Endothelial cell of umbilical vein (primary cell): ENCODE results near the gene LDHD. TPM values are rescaled to one million over a fixed set of nuclear protein-coding genes. Genes with fewer than 3 reads are reported as not detected.

ENCODE experiments used
- BruUV-seq: library from RNA; stranded (reverse); fragments of 400-500 nt; replicated peaks from 2 replicates; lab custom pipeline; 2021; lab: Mats Ljungman, UMichigan
- CTCF ChIA-PET: fragments of 300-600, 350-600 bp; sonication (Branson Sonifier 250); formaldehyde crosslinking; loops from one replicate; lab custom pipeline; 2021; ENCODE audit warnings: antibody characterized with exemption, inconsistent platforms; lab: Charles Lee
- POLR2A ChIA-PET: fragments of 300-600, 350-600 bp; sonication (Branson Sonifier 250); formaldehyde crosslinking; loops from one replicate; lab custom pipeline; 2021; ENCODE audit warnings: antibody characterized with exemption, inconsistent platforms; lab: Charles Lee
- DNase-seq: peaks from one replicate; pipeline ENCODE4 v3.0.0-alpha.2; 2011; ENCODE audit warnings: low read depth, low spot score
- FAIRE-seq: peaks from 2 replicates; lab custom pipeline; 2011; peaks lifted over from hg19 to GRCh38; lab: Jason Lieb, UNC
- H2AFZ ChIP-seq: 2 replicates; pipeline ENCODE4 v1.6.0; 2012; ENCODE audit warnings: low read depth, low read length, control low read depth, inconsistent platforms
- H3K27ac ChIP-seq: 2 replicates; pipeline ENCODE4 v1.5.1; 2011; ENCODE audit warnings: low read depth, mild to moderate bottlenecking, control low read depth, low read length, moderate library complexity; ENCODE audit not compliant: insufficient read depth
- H3K27me3 ChIP-seq, 2 experiments: 2 replicates each; pipeline versions ENCODE4 v1.6.0 to v1.6.1; 2011; ENCODE audit warnings: low read length in 2 of 2, mixed read lengths in 1 of 2; ENCODE audit not compliant: control insufficient read depth in 2 of 2, insufficient read depth in 2 of 2
- H3K36me3 ChIP-seq, 2 experiments: 2 replicates in 1 of 2; 3 replicates in 1 of 2; pipeline ENCODE4 v1.5.1; 2011; ENCODE audit warnings: low read length in 2 of 2, mild to moderate bottlenecking in 1 of 2, moderate library complexity in 1 of 2; ENCODE audit not compliant: control insufficient read depth in 2 of 2, insufficient read depth in 2 of 2; ENCODE audit errors: extremely low read depth in 1 of 2
- H3K4me1 ChIP-seq: 3 replicates; pipeline ENCODE4 v1.5.1; 2011; ENCODE audit warnings: mild to moderate bottlenecking, low read length; ENCODE audit not compliant: control insufficient read depth, insufficient read depth; ENCODE audit errors: extremely low read depth
- H3K4me2 ChIP-seq: 2 replicates; pipeline ENCODE4 v1.6.1; 2011; ENCODE audit warnings: low read length, control low read depth, mixed read lengths; ENCODE audit not compliant: insufficient read depth
- H3K4me3 ChIP-seq, 3 experiments: fragments of 200-600 bp in 1 of 3; sonication (generic), shearing (Covaris generic) in 1 of 3; replicated peaks in 1 of 3; 2 replicates each; pipeline ENCODE4 v1.5.1; 2011 to 2016; ENCODE audit warnings: control low read depth in 3 of 3, low read length in 3 of 3, mild to moderate bottlenecking in 2 of 3, inconsistent platforms in 1 of 3, low read depth in 1 of 3, moderate library complexity in 1 of 3; ENCODE audit not compliant: insufficient read depth in 1 of 3
- H3K79me2 ChIP-seq: 2 replicates; pipeline ENCODE4 v1.6.0; 2012; ENCODE audit warnings: low read length, inconsistent platforms; ENCODE audit not compliant: control insufficient read depth, insufficient read depth
- H3K9ac ChIP-seq: replicated peaks from 2 replicates; pipeline ENCODE3; 2011; ENCODE audit warnings: low read length, control low read depth; ENCODE audit not compliant: insufficient read depth; ENCODE audit errors: extremely low read depth
- H3K9me1 ChIP-seq: replicated peaks from 3 replicates; pipeline ENCODE4 v1.6.0; 2011; ENCODE audit warnings: mild to moderate bottlenecking, low read length; ENCODE audit not compliant: control insufficient read depth, insufficient read depth; ENCODE audit errors: extremely low read depth
- H3K9me3 ChIP-seq: replicated peaks from 2 replicates; pipeline ENCODE4 v1.5.1; 2012; ENCODE audit warnings: low read length, inconsistent platforms; ENCODE audit not compliant: control insufficient read depth, insufficient read depth
- H4K20me1 ChIP-seq: replicated peaks from 2 replicates; pipeline ENCODE3; 2011; ENCODE audit warnings: mild to moderate bottlenecking, low read length; ENCODE audit not compliant: control insufficient read depth, insufficient read depth; ENCODE audit errors: extremely low read depth
- EZH2 ChIP-seq: IDR thresholded peaks from 2 replicates; pipeline ENCODE4 v1.6.1; 2012; ENCODE audit warnings: borderline replicate concordance, low read depth, mild to moderate bottlenecking, moderate library complexity, low read length, inconsistent platforms; ENCODE audit not compliant: severe bottlenecking
- MYC ChIP-seq: IDR thresholded peaks from one replicate; pipeline ENCODE4 v1.6.1; 2011; ENCODE audit warnings: mild to moderate bottlenecking, low read depth, low read length
- POLR2A ChIP-seq: IDR thresholded peaks from 2 replicates; pipeline ENCODE4 v1.6.1; 2012; ENCODE audit warnings: low read depth, mild to moderate bottlenecking, control low read depth, low read length
- POLR2AphosphoS5 ChIP-seq: IDR thresholded peaks from 2 replicates; pipeline ENCODE4 v1.6.1; 2012; ENCODE audit warnings: low read depth, mild to moderate bottlenecking, control low read depth, low read length, moderate library complexity; ENCODE audit not compliant: insufficient read depth
- dilution Hi-C: fragments of 300-500 bp; cut with MboI; formaldehyde crosslinking; loops from one replicate; pipeline ENCODE4 v1.15.0; 2019; ENCODE audit warnings: low sequenced_read_pairs; ENCODE audit not compliant: extremely low pct_ligation_motif_present
- intact Hi-C: fragments of 100-400 bp; cut with micrococcal nuclease; formaldehyde crosslinking; loops from one replicate; pipeline ENCODE4 v1.10.0; 2022
- polyA plus RNA-seq, 4 experiments: library from polyadenylated mRNA; depleted of rRNA in 3 of 4; stranded (reverse) in 3 of 4; unstranded in 1 of 4; fragments of >200 nt; gene quantifications; 2 replicates each; pipeline versions ENCODE4 v1.2.1 to v1.2.3, GENCODE V29; 2011 to 2012; ENCODE audit warnings: missing spikeins in 1 of 4
- total RNA-seq: library from RNA; stranded (reverse); gene quantifications from 2 replicates; pipeline ENCODE4 v1.2.3, GENCODE V29; 2021
- TF ChIP-seq, protein P1 (sequence below): IDR thresholded peaks from 2 replicates; pipeline ENCODE4 v1.6.1; 2011; ENCODE audit not compliant: insufficient read depth, insufficient read length

The LDHD gene
- total and polyA plus RNA-seq, 2 donors (not counting 3 experiments of a cell fraction or from before 2014, with no cell fraction given) = 0.41 TPM; not detected in 1

GRCh38 chr16:75120253-75120652, 3.7 kb upstream of the LDHD start:
- H3K36me3 ChIP-seq = no peaks in the 10 kb centered on the region
- dilution Hi-C loops (no loop called here), intact Hi-C loops (no loop called here)
- POLR2A ChIA-PET = no interaction called here
- H3K9me3 ChIP-seq = peaks cover 2% of the 10 kb centered on the region
- H3K27ac ChIP-seq = no peak overlapping the region
- no TSS peak for BruUV-seq
- no peaks in the 10 kb centered on the region for H3K9me1 ChIP-seq
- H3K9ac ChIP-seq = no peak overlapping the region
- H2AFZ ChIP-seq = no peak overlapping the region
- CTCF ChIA-PET = interaction anchor here (0.9 to 1.4 kb wide), 2 partner anchors 10 to 122 kb away, joined by 3 to 4 read pairs; partner anchors contain the start of gene ZNRF1
- no peaks in the 10 kb centered on the region for H3K79me2 ChIP-seq
- no peaks in the 10 kb centered on the region for H3K4me1 ChIP-seq
- H3K27me3 ChIP-seq = no peaks in the 10 kb centered on the region
- H3K4me2 ChIP-seq = no peak overlapping the region
- FAIRE-seq (no peak), DNase-seq (no peak)
- H4K20me1 ChIP-seq = no peaks in the 10 kb centered on the region
- TF ChIP-seq POLR2AphosphoS5 (no peak), POLR2A (no peak), MYC (no peak)
- H3K4me3 ChIP-seq = no peak overlapping the region

- dilution Hi-C loops (no loop called here), intact Hi-C loops (no loop called here)
- ChIA-PET CTCF (interaction anchor here (1.4 to 3.9 kb wide), 2 partner anchors 121 kb away, joined by 4 to 22 read pairs; partner anchors contain the start of gene ZNRF1), POLR2A (no interaction called here)
- H3K36me3 ChIP-seq = no peaks in the 10 kb centered on the region
- no peaks in the 10 kb centered on the region for H3K4me1 ChIP-seq
- no peak overlapping the region for H3K4me2 ChIP-seq
- no peaks in the 10 kb centered on the region for H3K9me1 ChIP-seq
- H2AFZ ChIP-seq = no peak overlapping the region
- H3K4me3 ChIP-seq = no peak overlapping the region
- no peak for TF ChIP-seq POLR2AphosphoS5
- TF ChIP-seq, protein P1, sequence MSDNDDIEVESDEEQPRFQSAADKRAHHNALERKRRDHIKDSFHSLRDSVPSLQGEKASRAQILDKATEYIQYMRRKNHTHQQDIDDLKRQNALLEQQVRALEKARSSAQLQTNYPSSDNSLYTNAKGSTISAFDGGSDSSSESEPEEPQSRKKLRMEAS = no peak
- no peak for TF ChIP-seq EZH2
- TF ChIP-seq POLR2A = no peak
- no TSS peak for BruUV-seq
- no peaks in the 10 kb centered on the region for H3K27me3 ChIP-seq
- no peak for FAIRE-seq
- no peak overlapping the region for H3K9ac ChIP-seq
- no peaks in the 10 kb centered on the region for H3K79me2 ChIP-seq
- no peaks in the 10 kb centered on the region for H4K20me1 ChIP-seq
- no peak for DNase-seq
- H3K27ac ChIP-seq = no peak overlapping the region
- peaks cover 2% of the 10 kb centered on the region for H3K9me3 ChIP-seq
These were observed 2.5 kb upstream of the LDHD start for GRCh38 chr16:75118943-75119539.
